Stimulated activated naive B cell treated with anti-CD40 and anti-IgM and Interleukin-4, amounts not matched to agents 10 μg/mL and 1 μg/mL and 100 μg/mL, for 72 hours (primary cell): Measurements from ENCODE around the gene MTRF1L.
"Not testable (repeated sequence)": the region's sequence is repeated elsewhere in the genome, so short reads cannot be mapped to it uniquely, and the experiment has no call there.

Experiments used
- ATAC-seq, 2 donors: fragments of 150-1000 bp; cut with Tn5 transposase; replicated peaks; 2 replicates each; pipeline ENCODE4 v1.10.0; 2021; ENCODE audit warnings: moderate library complexity in 1 of 2
- DNase-seq: peaks from one replicate; pipeline ENCODE4 v3.0.0; 2021
- H3K27ac Mint-ChIP-seq: one replicate; pipeline ENCODE4 v1.8.0; 2022; ENCODE audit warnings: mild to moderate bottlenecking, mixed read lengths
- H3K27me3 Mint-ChIP-seq, 2 donors: one replicate each; pipeline ENCODE4 v1.8.0; 2022; ENCODE audit warnings: mixed read lengths in 2 of 2
- H3K36me3 Mint-ChIP-seq, 2 donors: one replicate each; pipeline ENCODE4 v1.8.0; 2022; ENCODE audit warnings: mixed read lengths in 2 of 2, mild to moderate bottlenecking in 1 of 2
- H3K4me1 Mint-ChIP-seq, 2 donors: one replicate each; pipeline ENCODE4 v1.8.0; 2022; ENCODE audit warnings: mixed read lengths in 2 of 2, mild to moderate bottlenecking in 1 of 2
- H3K4me3 Mint-ChIP-seq, 2 donors: one replicate each; pipeline ENCODE4 v1.8.0; 2022; ENCODE audit warnings: mild to moderate bottlenecking in 2 of 2, mixed read lengths in 2 of 2, moderate library complexity in 1 of 2
- H3K9me3 Mint-ChIP-seq, 2 donors: one replicate each; pipeline ENCODE4 v1.8.0; 2022; ENCODE audit warnings: mixed read lengths in 2 of 2, mild to moderate bottlenecking in 1 of 2

Gene MTRF1L

GRCh38 chr6:153027480-153027879, 25.0 kb upstream of the MTRF1L start:
- no peak overlapping the region for H3K4me3 Mint-ChIP-seq
- DNase-seq (no peak), ATAC-seq (no peak)
- no peaks in the 10 kb centered on the region for H3K4me1 Mint-ChIP-seq
- no peaks in the 10 kb centered on the region for H3K9me3 Mint-ChIP-seq
- no peak overlapping the region for H3K27ac Mint-ChIP-seq
- H3K36me3 Mint-ChIP-seq = no peaks in the 10 kb centered on the region
- H3K27me3 Mint-ChIP-seq = peaks cover 14 to 35% of the 10 kb centered on the region in 2 donors

- ATAC-seq (no peak), DNase-seq (no peak)
- no peaks in the 10 kb centered on the region for H3K9me3 Mint-ChIP-seq
- no peaks in the 10 kb centered on the region for H3K36me3 Mint-ChIP-seq
- no peak overlapping the region for H3K27ac Mint-ChIP-seq
- H3K27me3 Mint-ChIP-seq = peaks cover 8 to 23% of the 10 kb centered on the region in 2 donors
- H3K4me3 Mint-ChIP-seq = no peak overlapping the region
- H3K4me1 Mint-ChIP-seq = no peaks in the 10 kb centered on the region
Observed at GRCh38 chr6:153024709-153025017, 22.2 kb upstream of the MTRF1L start.

- peak; percentile 98 to 99 for ATAC-seq
- Mint-ChIP-seq H3K9me3 (no peaks in the 10 kb centered on the region), H3K4me1 (no peaks in the 10 kb centered on the region), H3K27ac (no peak overlapping the region), H3K4me3 (no peak overlapping the region), H3K27me3 (peaks cover 12 to 27% of the 10 kb centered on the region in 2 donors), H3K36me3 (no peaks in the 10 kb centered on the region)
- peak; percentile 24 for DNase-seq
Observed at GRCh38 chr6:153023977-153024708, 21.6 kb upstream of the MTRF1L start.

- H3K9me3 Mint-ChIP-seq = no peaks in the 10 kb centered on the region
- H3K36me3 Mint-ChIP-seq = no peaks in the 10 kb centered on the region
- DNase-seq (no peak), ATAC-seq (no peak)
- peaks cover 10 to 19% of the 10 kb centered on the region in 2 donors for H3K27me3 Mint-ChIP-seq
- no peak overlapping the region for H3K4me3 Mint-ChIP-seq
- no peak overlapping the region for H3K27ac Mint-ChIP-seq
- H3K4me1 Mint-ChIP-seq = no peaks in the 10 kb centered on the region
Observed at GRCh38 chr6:153018355-153018754, 15.8 kb upstream of the MTRF1L start.

GRCh38 chr6:153016846-153017245, 14.3 kb upstream of the MTRF1L start:
- no peaks in the 10 kb centered on the region for H3K36me3 Mint-ChIP-seq

DNA sequence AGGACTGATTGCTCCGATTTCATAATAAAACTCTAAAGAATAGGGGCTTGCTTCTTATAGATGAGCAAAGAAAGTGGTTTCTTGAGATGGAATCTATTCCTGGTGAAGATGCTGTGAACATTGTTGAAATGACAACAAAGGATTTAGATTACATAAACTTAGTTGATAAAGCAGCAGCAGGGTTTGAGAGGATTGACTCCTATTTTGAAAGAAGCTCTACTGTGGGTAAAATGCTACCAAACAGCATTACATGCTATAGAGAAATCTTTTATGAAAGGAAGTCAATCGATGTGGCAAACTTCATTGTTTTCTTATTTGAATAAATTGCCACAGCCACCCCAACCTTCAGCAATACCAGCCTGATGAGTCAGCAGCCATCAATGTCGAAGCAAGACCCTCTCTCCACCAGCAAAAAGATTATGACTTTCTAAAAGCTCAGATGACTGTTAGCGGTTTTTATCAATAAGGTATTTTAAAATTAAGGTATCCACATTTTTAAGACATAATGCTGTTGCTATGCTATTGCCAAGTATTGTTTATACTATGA, 12.7 kb upstream of the MTRF1L start:
- H3K4me1 Mint-ChIP-seq = no peaks in the 10 kb centered on the region
- no peaks in the 10 kb centered on the region for H3K36me3 Mint-ChIP-seq
- peaks cover 10 to 19% of the 10 kb centered on the region in 2 donors for H3K27me3 Mint-ChIP-seq
- ATAC-seq (no peak), DNase-seq (no peak)
- H3K4me3 Mint-ChIP-seq = no peak overlapping the region
- H3K9me3 Mint-ChIP-seq = no peaks in the 10 kb centered on the region
- H3K27ac Mint-ChIP-seq = no peak overlapping the region

More at GRCh38 chr6:153016846-153017245, 14.3 kb upstream of the MTRF1L start:
- no peak for DNase-seq
- Mint-ChIP-seq H3K27ac (no peak overlapping the region), H3K4me1 (no peaks in the 10 kb centered on the region), H3K27me3 (peaks cover 10 to 19% of the 10 kb centered on the region in 2 donors), H3K4me3 (no peak overlapping the region), H3K9me3 (no peaks in the 10 kb centered on the region)
- ATAC-seq = no peak

GRCh38 chr6:153013438-153013837, 10.9 kb upstream of the MTRF1L start:
- H3K9me3 Mint-ChIP-seq = no peaks in the 10 kb centered on the region
- no peak overlapping the region for H3K4me3 Mint-ChIP-seq
- no peak for ATAC-seq
- H3K36me3 Mint-ChIP-seq = no peaks in the 10 kb centered on the region
- H3K27me3 Mint-ChIP-seq = peaks cover 6 to 15% of the 10 kb centered on the region in 2 donors
- H3K4me1 Mint-ChIP-seq = no peaks in the 10 kb centered on the region
- DNase-seq = no peak
- H3K27ac Mint-ChIP-seq = no peak overlapping the region

DNA sequence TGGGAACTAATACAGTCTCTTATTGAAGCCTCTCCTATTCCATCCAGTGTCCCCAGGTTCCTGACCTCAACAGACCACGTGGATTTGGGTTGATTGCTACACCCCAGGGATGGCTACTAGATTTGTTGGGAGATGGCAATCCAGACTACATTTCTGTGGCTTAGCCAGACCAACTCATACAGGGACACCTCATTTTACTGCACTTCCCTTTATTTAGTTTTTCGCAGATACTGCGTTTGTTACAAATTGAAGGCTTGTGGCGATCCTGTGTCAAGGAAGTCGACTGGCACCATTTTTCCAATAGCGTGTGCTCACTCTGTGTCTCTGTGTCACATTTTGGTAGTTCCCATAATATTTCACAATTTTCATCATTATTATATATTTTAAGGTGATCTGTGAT, 10.3 kb upstream of the MTRF1L start:
- Mint-ChIP-seq H3K4me1 (no peaks in the 10 kb centered on the region), H3K4me3 (no peak overlapping the region), H3K27ac (no peak overlapping the region), H3K36me3 (no peaks in the 10 kb centered on the region), H3K27me3 (peaks cover 6 to 12% of the 10 kb centered on the region in 2 donors), H3K9me3 (no peaks in the 10 kb centered on the region)
- ATAC-seq (no peak), DNase-seq (no peak)

- H3K4me3 Mint-ChIP-seq = peak overlapping the region; percentile 98 to 100
- ATAC-seq (peak in 1 of 2 donors; percentile 12), DNase-seq (no peak)
- no peaks in the 10 kb centered on the region for H3K27me3 Mint-ChIP-seq
- peaks cover 0 to 2% of the 10 kb centered on the region in 2 donors for H3K9me3 Mint-ChIP-seq
- peaks cover 14 to 31% of the 10 kb centered on the region in 2 donors for H3K4me1 Mint-ChIP-seq
- peak overlapping the region; percentile 99 for H3K27ac Mint-ChIP-seq
- peaks cover 12 to 19% of the 10 kb centered on the region in 2 donors for H3K36me3 Mint-ChIP-seq
Observed at GRCh38 chr6:153003366-153003690, 819 bp upstream of the MTRF1L start.

- no peak for DNase-seq
Observed at GRCh38 chr6:153001767-153002612, 519 bp downstream of the MTRF1L start.

DNA sequence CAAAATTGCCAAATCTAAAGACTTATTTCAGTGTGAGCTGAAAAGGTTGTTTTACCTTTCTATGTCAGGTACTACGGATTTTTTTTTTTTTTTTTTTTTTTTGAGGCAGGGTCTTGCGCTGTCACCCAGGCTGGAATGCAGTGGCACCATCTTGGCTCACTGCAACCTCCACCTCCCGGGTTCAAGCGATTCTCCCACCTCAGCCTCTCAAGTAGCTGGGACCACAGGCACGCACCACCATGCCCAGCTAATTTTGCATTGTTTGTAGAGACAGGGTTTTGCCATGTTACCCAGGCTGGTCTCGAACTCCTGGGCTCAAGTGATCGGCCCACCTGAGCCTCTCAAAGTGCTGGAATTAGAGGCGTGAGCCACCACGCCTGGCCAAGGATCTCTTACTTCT, 1.7 kb downstream of the MTRF1L start:
- peak overlapping the region; percentile 98 to 100 for H3K4me3 Mint-ChIP-seq
- H3K4me1 Mint-ChIP-seq = peaks cover 19 to 45% of the 10 kb centered on the region in 2 donors
- DNase-seq, ATAC-seq, H3K27me3 Mint-ChIP-seq, H3K9me3 Mint-ChIP-seq, H3K27ac Mint-ChIP-seq: not testable (repeated sequence)
- H3K36me3 Mint-ChIP-seq = peaks cover 18 to 29% of the 10 kb centered on the region in 2 donors

More at GRCh38 chr6:153001767-153002612, 519 bp downstream of the MTRF1L start:
- Mint-ChIP-seq H3K4me1 (peaks cover 16 to 36% of the 10 kb centered on the region in 2 donors), H3K36me3 (peaks cover 16 to 25% of the 10 kb centered on the region in 2 donors), H3K27ac (peak overlapping the region; percentile 99), H3K4me3 (peak overlapping the region; percentile 98 to 100), H3K9me3 (peaks cover 0 to 2% of the 10 kb centered on the region in 2 donors), H3K27me3 (no peaks in the 10 kb centered on the region)
- ATAC-seq = peak; percentile 48

GRCh38 chr6:153000243-153000642, 2.3 kb downstream of the MTRF1L start:
- Mint-ChIP-seq H3K9me3 (peaks cover 0 to 2% of the 10 kb centered on the region in 2 donors), H3K4me3 (peak overlapping the region; percentile 6 to 56), H3K36me3 (peaks cover 18 to 29% of the 10 kb centered on the region in 2 donors), H3K27me3 (no peaks in the 10 kb centered on the region), H3K27ac (peak overlapping the region; percentile 37), H3K4me1 (peaks cover 19 to 49% of the 10 kb centered on the region in 2 donors)
- ATAC-seq (no peak), DNase-seq (no peak)

DNA sequence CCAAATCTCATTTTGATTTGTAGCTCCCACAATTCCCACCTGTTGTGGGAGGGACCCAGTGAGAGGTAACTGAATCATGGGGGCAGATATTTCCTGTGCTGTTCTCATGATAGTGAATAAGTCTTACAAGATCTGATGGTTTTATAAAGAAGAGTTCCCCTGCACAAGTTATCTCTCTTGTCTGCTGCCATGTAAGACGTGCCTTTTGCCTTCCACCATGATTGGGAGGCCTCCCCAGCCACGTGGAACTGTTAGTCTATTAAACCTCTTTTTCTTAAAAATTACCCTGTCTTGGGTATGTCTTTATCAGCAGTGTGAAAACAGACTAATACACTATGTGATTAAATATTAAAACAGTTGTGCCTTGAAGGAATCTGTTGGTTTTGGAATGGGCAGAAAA, 3.0 kb downstream of the MTRF1L start:
- H3K27me3 Mint-ChIP-seq, ATAC-seq, DNase-seq, H3K9me3 Mint-ChIP-seq, H3K4me3 Mint-ChIP-seq: not testable (repeated sequence)
- peak overlapping the region; percentile 62 for H3K27ac Mint-ChIP-seq
- peaks cover 19 to 49% of the 10 kb centered on the region in 2 donors for H3K4me1 Mint-ChIP-seq
- H3K36me3 Mint-ChIP-seq = peaks cover 18 to 29% of the 10 kb centered on the region in 2 donors

- no peak for ATAC-seq
- H3K4me1 Mint-ChIP-seq = peaks cover 7 to 18% of the 10 kb centered on the region in 2 donors
- H3K36me3 Mint-ChIP-seq = peaks cover 13 to 27% of the 10 kb centered on the region in 2 donors
- H3K4me3 Mint-ChIP-seq = no peak overlapping the region
- no peaks in the 10 kb centered on the region for H3K9me3 Mint-ChIP-seq
- no peak overlapping the region for H3K27ac Mint-ChIP-seq
- DNase-seq = no peak
- H3K27me3 Mint-ChIP-seq = no peaks in the 10 kb centered on the region
Observed at GRCh38 chr6:152993847-152994246, 8.7 kb downstream of the MTRF1L start.
